HepG2 (cell line): Measurements from ENCODE around the gene LTB4R. TPM values are rescaled to one million over a fixed set of nuclear protein-coding genes. Genes with fewer than 3 reads are reported as not detected.

Experiments
- NR2F2 ChIP-seq: IDR thresholded peaks from 2 replicates; pipeline ENCODE4 v1.6.1; 2012; ENCODE audit warnings: low read depth, inconsistent platforms, borderline replicate concordance
- SIN3A ChIP-seq: IDR thresholded peaks from 2 replicates; pipeline ENCODE4 v1.6.1; 2011; ENCODE audit warnings: low read depth, mild to moderate bottlenecking, control low read depth, low read length, borderline replicate concordance
- ZNF264 ChIP-seq: sonication (generic); formaldehyde crosslinking; IDR thresholded peaks from 2 replicates; pipeline ENCODE4 v1.4.0; 2020; ENCODE audit warnings: missing genetic modification reagents
- ZNF407 ChIP-seq: sonication (generic); formaldehyde crosslinking; IDR thresholded peaks from one replicate; pipeline ENCODE4 v1.5.1; 2020; ENCODE audit warnings: mild to moderate bottlenecking, missing genetic modification reagents; ENCODE audit errors: not compliant biosample characterization
- ZNF513 ChIP-seq: sonication (generic); formaldehyde crosslinking; conservative IDR thresholded peaks from 2 replicates; pipeline ENCODE4 v1.5.0; 2020; ENCODE audit warnings: missing genetic modification reagents
- ZSCAN20 ChIP-seq: sonication (generic); formaldehyde crosslinking; IDR thresholded peaks from 2 replicates; pipeline ENCODE4 v1.4.0; 2020; ENCODE audit warnings: missing genetic modification reagents, mild to moderate bottlenecking, borderline replicate concordance
- polyA plus RNA-seq, 8 experiments: library from polyadenylated mRNA; depleted of rRNA in 3 of 8; stranded (reverse) in 7 of 8; unstranded in 1 of 8; fragments of >200 nt; fragmentation: Illumina TruSeq in 4 of 8; extraction: Trizol in 4 of 8; gene quantifications; 2 replicates each; pipeline versions ENCODE4 v1.2.1 to v1.2.3, GENCODE V29; 2011 to 2016; ENCODE audit warnings: low read depth in 4 of 8, missing spikeins in 1 of 8, mixed read lengths in 1 of 8; ENCODE audit not compliant: insufficient read depth in 1 of 8
- total RNA-seq, 5 experiments: library from RNA; depleted of rRNA; stranded (reverse); fragments of >200 nt; fragmentation: Illumina TruSeq; extraction: Trizol; gene quantifications; 2 replicates each; pipeline ENCODE4 v1.2.3, GENCODE V29; 2016; ENCODE audit warnings: low read depth in 1 of 5

Gene LTB4R
- total and polyA plus RNA-seq, 2 of the 13 experiments (the other 11 are each of a cell fraction or from before 2014, with no cell fraction given), result 3.2 to 8.2 TPM

GRCh38 chr14:24313913-24314312 lies 2.6 kb downstream of the LTB4R start (continued):
- no peak for TF ChIP-seq ZNF407 (CRISPR knock-in tag)
- TF ChIP-seq ZSCAN20 (CRISPR knock-in tag), result no peak
- TF ChIP-seq NR2F2, result no peak
- no peak for TF ChIP-seq SIN3A
- TF ChIP-seq ZNF264 (CRISPR knock-in tag), result no peak
- TF ChIP-seq ZNF513 (CRISPR knock-in tag), result no peak
